ENCODE measurements around the gene LRRC57. TPM values are rescaled to one million over a fixed set of nuclear protein-coding genes. Genes with fewer than 3 reads are reported as not detected.
A peak's percentile ranks its signal among the peaks of the same experiment; 100 is the strongest.

The LRRC57 gene
- total RNA-seq, 1 donor from 2014 or later = 32.8 TPM

DNA sequence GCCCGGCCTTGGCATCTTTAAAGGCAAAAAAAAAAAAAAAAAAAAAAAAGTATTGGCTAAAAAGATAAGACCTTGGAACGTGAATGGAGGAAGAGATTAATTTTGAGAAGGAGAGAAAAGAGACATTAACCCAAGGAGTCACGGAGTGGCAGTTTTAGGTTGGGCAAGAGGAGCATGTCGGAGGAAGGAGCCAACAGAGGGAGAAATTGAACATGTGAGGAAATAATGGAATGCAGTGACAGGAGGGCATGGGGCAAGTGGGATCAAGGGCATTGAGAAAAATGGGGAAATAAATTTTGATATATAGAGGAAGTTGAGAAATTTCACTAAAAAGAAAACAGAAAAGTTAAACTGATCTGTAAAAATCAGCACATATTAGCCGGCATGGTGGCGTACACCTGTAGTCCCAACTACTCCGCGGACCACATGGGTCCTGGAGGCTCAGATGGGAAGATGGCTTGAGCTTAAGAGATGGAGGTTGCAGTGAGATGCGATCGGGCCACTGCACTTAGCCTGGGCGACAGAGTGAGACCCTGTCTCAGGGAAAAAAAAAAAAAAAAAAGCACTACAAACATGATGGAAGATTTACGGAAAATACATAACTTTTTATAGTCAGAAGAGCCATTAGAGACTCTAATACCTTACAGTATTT lies 1.3 kb upstream of the LRRC57 start:
- no peak for DNase-seq

DNA sequence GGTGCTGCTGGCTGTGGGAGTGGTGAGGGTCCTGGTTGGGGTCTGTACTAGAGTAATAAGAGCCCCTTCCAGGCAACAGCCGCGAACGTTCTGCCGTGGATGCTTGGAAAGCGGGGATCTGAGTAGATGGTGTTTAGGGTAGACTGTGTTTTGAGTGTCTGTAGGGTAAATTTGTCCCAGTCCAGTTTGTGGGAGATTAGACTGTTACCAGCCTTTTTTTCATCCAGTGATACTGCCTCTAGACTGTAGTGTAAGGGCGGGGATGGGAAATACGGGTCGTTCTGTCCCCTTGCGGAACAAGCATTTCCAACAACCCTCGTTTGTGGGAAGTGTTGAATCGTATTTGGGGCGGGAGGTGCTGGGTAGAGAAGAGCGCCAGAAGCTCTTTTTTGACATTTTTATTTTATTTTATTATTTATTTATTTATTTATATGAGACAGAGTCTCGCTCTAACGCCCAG lies 469 bp upstream of the LRRC57 start:
- peak; percentile 54 for DNase-seq

- no peak for DNase-seq
Observed at GRCh38 chr15:42547918-42548248, 710 bp downstream of the LRRC57 start.

DNA sequence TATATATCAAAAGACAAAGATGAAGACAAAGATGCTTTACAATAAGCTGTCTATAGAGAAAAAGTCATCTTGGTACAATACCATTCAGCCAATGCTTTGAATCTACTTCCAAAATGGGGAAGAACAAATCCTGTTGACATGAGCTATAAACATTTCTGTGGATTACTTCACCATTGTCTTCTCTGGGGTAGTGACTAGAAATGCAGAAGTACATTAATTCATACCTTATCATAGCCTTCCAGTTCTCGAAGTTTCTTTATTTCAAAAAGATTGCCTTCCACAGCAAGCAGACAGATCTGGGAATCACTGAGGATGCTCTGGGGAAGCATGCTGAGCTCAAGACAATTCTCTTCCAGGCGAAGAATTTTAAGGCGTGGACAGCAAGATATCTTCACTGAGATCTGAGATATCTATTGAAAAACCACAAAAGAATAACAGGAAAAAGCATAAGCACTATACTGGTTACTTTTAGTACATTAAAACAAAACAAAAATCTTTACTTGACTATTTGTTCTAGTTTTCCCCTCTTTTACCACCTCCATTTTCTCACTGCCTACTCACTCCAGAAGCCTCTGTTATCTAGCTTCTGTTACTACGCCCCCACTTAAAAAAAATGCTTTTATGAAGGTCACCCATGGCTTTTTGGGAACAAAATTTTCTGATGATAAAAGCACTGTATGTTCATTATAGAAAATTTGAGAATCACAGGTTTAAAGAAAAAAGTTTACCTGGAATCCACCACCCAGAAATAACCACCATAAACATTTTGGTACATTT lies 3.6 kb downstream of the LRRC57 start:
- DNase-seq = no peak

DNA sequence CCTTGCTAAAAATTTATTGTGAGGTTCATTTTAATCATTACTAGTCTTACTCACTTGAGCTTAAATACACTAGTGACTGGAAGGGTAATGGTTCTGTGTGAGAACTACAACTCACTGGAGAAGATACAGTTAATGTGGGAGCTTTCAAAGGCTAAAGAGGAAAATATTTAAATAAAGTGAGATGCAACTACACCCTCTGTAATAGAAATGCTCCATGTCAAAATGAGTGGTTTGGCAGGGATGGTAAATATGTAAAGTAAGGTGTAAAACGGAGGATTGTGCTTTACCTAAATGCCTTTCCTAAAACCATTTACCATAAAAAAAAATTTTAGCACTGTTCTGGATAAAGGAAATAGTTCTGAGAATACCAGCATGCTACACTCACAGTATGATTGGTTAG lies 15.3 kb downstream of the LRRC57 start:
- no peak for DNase-seq

GRCh38 chr15:42528970-42529369 lies 19.6 kb downstream of the LRRC57 start:
- DNase-seq = no peak

DNA sequence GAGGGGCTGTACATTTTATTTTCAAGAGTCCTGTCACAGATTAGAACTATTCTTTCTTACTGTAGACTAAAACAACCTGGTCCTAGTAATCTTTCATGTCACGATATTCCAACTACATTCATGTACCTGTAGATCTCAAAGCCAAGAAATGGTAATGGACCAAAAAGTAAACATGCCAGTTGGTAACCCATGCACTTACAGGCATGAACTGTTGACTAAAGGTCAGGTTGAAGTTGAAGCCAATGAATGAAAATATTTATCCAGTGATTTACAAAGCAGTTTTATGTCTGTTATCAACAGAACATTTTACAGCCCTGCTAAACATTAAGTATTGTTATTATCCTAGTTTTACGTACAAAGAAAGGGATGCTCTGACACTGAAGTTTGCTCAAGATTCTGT lies 25.3 kb downstream of the LRRC57 start:
- DNase-seq = no peak

DNA sequence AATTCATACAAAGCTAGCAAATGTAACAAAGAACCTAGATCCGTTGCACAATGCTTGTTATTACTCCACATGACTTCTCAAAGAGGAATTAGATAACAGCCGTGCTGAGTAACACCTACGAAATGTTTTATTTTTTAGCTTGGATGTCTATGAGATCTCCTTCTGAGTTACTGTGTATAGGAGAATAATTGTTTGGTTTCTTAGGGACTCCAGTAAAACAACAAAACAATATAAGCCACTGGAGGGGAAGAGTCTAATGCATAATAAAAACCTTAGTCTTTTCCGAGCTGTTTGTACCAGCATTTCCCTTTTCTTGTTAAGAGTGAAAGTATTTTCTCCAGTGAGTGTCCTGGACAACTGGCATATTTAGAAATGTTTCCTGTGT lies 37.6 kb downstream of the LRRC57 start:
- DNase-seq = peak; percentile 48

DNA sequence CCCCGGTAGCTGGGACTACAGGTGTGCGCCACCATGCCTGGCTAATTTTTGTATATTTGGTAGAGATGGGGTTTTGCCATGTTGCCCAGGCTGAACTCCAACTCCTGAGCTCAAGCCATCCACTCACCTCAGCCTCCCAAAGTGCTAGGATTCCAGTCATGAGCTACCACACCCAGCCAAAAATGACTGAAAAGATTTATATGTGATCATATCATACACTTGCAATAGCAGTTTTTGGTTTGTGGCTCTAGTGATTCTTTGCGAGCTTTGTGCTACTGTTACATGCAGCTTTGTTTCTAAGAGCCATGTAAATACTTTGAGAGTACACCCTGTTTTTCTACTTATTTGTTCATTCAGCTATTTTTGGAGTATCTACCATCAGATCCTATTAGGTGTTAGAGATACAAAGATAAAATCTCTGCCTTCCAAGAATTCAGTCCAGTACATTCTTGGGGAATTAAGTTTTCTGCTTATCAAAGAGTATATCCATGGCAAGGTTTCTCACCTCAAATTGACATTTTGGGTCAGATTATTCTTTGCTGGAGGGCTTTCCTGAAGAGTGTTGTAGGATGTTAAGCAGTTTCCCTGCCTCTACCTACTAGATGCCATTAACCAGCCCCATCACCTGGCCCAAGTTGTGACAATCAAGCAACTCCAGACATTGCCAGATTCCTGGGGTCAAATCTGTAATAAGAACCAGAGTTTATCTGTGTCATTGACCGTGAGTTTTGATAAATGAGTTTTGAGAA lies 38.2 kb downstream of the LRRC57 start:
- no peak for DNase-seq

GRCh38 chr15:42508263-42508690 lies 40.3 kb downstream of the LRRC57 start:
- DNase-seq = no peak

GRCh38 chr15:42507514-42507913 lies 41.1 kb downstream of the LRRC57 start:
- no peak for DNase-seq

GRCh38 chr15:42504631-42505030 lies 44.0 kb downstream of the LRRC57 start:
- peak; percentile 75 for DNase-seq

DNA sequence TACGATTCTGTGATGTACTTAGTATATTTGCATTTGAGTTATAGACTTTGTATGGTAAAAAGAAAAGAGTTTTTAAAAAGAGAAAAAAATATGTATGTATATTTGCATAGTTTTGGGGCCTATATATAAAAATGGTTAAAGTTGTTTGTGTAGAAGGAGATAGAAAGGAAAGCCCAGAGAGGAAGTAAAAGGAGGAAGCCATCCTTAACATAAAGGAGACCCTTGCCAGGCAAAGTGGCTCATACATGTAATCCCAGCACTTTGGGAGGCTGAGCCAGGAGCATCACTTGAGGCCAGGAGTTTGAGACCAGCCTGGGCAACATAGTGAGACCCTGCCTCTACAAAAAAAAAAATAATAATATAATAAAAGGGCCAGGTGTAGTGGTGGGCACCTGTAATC lies 44.8 kb downstream of the LRRC57 start:
- DNase-seq = no peak

GRCh38 chr15:42502477-42502876 lies 46.1 kb downstream of the LRRC57 start:
- DNase-seq = no peak

GRCh38 chr15:42499858-42500609 lies 48.6 kb downstream of the LRRC57 start:
- peak; percentile 34 for DNase-seq

GRCh38 chr15:42498212-42499068 lies 50.2 kb downstream of the LRRC57 start:
- DNase-seq = no peak

GRCh38 chr15:42495361-42496212 lies 53.0 kb downstream of the LRRC57 start, which contains the start of gene SNAP23:
Gene SNAP23, plus strand, starts transcription at chr15:42495634. Its CDS starts 16,213 bp downstream, at chr15:42511847.
- peak; percentile 98 for DNase-seq

GRCh38 chr15:42494998-42495360 lies 53.6 kb downstream of the LRRC57 start:
- DNase-seq = peak; percentile 85

- no peak for DNase-seq
Observed at GRCh38 chr15:42493679-42494078, 54.9 kb downstream of the LRRC57 start.

- peak; percentile 64 for DNase-seq
Observed at GRCh38 chr15:42491539-42492225, 56.9 kb downstream of the LRRC57 start.

Data from dermis blood vessel endothelial cell (primary cell).